Kidney epithelial cell (primary cell): ENCODE data around the gene OR14K1. TPM values are rescaled to one million over a fixed set of nuclear protein-coding genes. Genes with fewer than 3 reads are reported as not detected.
"Not testable (repeated sequence)": the region's sequence is repeated elsewhere in the genome, so short reads cannot be mapped to it uniquely, and the experiment has no call there.

Experiments
- DNase-seq: peaks from one replicate; pipeline ENCODE4 v3.0.0-alpha.2; 2010; ENCODE audit warnings: low read depth
- H3K27me3 ChIP-seq: 2 replicates; pipeline ENCODE4 v1.6.0; 2011; ENCODE audit warnings: low read length; ENCODE audit not compliant: control insufficient read depth, insufficient read depth
- H3K36me3 ChIP-seq: 2 replicates; pipeline ENCODE4 v1.5.1; 2011; ENCODE audit warnings: low read length; ENCODE audit not compliant: control insufficient read depth, insufficient read depth
- H3K4me3 ChIP-seq: 2 replicates; pipeline ENCODE4 v1.5.1; 2011; ENCODE audit warnings: low read depth, mild to moderate bottlenecking, control low read depth, low read length
- CTCF ChIP-seq: IDR thresholded peaks from 2 replicates; pipeline ENCODE4 v1.5.1; 2011; ENCODE audit warnings: mild to moderate bottlenecking, moderate library complexity, low read length, control low read depth, inconsistent platforms; ENCODE audit not compliant: insufficient read depth, poor library complexity, severe bottlenecking
- total RNA-seq: library from RNA; depleted of rRNA; stranded (reverse); fragments of >200 nt; gene quantifications from 2 replicates; pipeline ENCODE4 v1.2.3, GENCODE V29; 2015

The OR14K1 gene
- total RNA-seq, 1 donor from 2014 or later: not detected

- no peaks in the 10 kb centered on the region for H3K36me3 ChIP-seq
- no peak for DNase-seq
- no peak for TF ChIP-seq CTCF
- no peaks in the 10 kb centered on the region for H3K27me3 ChIP-seq
- no peak overlapping the region for H3K4me3 ChIP-seq
Measured at GRCh38 chr1:247740721-247741120, 2.3 kb downstream of the OR14K1 start.

- TF ChIP-seq CTCF: no peak
- DNase-seq: no peak
Measured at GRCh38 chr1:247741756-247742155, 3.3 kb downstream of the OR14K1 start.

GRCh38 chr1:247742215-247742760, 3.9 kb downstream of the OR14K1 start:
- H3K27me3 ChIP-seq, H3K4me3 ChIP-seq, H3K36me3 ChIP-seq, DNase-seq: not testable (repeated sequence)

More at GRCh38 chr1:247741756-247742155, 3.3 kb downstream of the OR14K1 start:
- Histone ChIP-seq H3K27me3 (no peaks in the 10 kb centered on the region), H3K4me3 (no peak overlapping the region), H3K36me3 (no peaks in the 10 kb centered on the region)

- no peaks in the 10 kb centered on the region for H3K27me3 ChIP-seq
- TF ChIP-seq CTCF: no peak
- H3K36me3 ChIP-seq: no peaks in the 10 kb centered on the region
- H3K4me3 ChIP-seq: no peak overlapping the region
- DNase-seq: no peak
Measured at GRCh38 chr1:247746391-247746935, 8.0 kb downstream of the OR14K1 start.

- H3K4me3 ChIP-seq: no peak overlapping the region
- no peak for DNase-seq
- H3K27me3 ChIP-seq: no peaks in the 10 kb centered on the region
- no peaks in the 10 kb centered on the region for H3K36me3 ChIP-seq
- no peak for TF ChIP-seq CTCF
Measured at GRCh38 chr1:247747616-247748015, 9.2 kb downstream of the OR14K1 start.

- DNase-seq: no peak
- Histone ChIP-seq H3K27me3 (no peaks in the 10 kb centered on the region), H3K4me3 (no peak within 1 kb of the TSS), H3K36me3 (no peaks in the 10 kb centered on the region)
- TF ChIP-seq CTCF: no peak
Measured at GRCh38 chr1:247748041-247748440, 9.6 kb downstream of the OR14K1 start, which contains the start of gene OR14A2. Gene OR14A2, minus strand, starts transcription at chr1:247748141.
